ENCODE results near the gene TCTN3.

The TCTN3 gene, protein sequence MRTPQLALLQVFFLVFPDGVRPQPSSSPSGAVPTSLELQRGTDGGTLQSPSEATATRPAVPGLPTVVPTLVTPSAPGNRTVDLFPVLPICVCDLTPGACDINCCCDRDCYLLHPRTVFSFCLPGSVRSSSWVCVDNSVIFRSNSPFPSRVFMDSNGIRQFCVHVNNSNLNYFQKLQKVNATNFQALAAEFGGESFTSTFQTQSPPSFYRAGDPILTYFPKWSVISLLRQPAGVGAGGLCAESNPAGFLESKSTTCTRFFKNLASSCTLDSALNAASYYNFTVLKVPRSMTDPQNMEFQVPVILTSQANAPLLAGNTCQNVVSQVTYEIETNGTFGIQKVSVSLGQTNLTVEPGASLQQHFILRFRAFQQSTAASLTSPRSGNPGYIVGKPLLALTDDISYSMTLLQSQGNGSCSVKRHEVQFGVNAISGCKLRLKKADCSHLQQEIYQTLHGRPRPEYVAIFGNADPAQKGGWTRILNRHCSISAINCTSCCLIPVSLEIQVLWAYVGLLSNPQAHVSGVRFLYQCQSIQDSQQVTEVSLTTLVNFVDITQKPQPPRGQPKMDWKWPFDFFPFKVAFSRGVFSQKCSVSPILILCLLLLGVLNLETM

DNA sequence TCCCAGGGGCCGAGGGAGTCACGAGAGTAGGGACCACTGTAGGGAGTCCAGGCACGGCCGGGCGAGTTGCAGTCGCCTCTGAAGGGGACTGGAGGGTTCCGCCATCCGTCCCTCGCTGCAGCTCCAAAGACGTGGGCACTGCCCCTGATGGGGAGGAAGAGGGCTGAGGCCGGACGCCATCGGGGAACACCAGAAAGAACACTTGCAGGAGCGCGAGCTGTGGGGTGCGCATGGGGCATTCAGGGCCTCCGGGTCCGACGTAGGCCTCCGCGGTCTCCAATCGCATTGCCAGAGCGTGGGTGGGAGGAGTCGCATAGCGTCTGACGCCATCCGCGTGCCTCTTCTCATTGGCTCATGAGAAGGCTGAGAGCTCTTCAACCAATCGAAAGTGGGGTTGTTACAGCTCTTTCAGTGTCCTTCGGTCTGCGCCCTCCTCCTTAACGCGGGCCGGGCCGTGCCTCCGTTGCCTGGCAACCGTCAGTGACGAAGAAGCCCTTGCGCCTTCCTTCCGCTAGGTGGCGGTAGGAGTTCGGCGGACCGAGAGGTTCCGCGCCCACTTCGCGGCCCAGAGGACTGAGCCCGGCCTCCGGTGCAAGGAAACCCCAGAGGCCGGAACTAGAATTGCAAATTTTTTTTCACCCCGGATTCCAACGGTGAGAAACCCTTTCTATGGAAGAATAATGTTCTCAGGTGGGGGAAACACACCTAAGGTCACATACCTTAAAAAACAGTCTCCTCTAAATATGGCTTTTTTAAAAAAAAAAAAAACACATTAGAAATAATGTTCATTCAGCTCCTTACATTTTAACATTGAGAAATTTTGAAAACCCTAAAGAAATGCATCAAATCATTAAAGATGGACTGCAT, at the start of gene TCTN3:
TSS of gene TCTN3 (minus strand) at position 260 of the 867 bp plus-strand sequence. CDS start at position 232, 28 bp downstream.
- TF ChIP-seq GLIS3 (CRISPR knock-in tag; IDR thresholded peaks at IDR 0.05) (0 out of 2 replicates have a peak, but pooled peaks have one; percentile 30), OSR1 (CRISPR knock-in tag; IDR thresholded peaks at IDR 0.05) (no peak), TSHZ2 (CRISPR knock-in tag; IDR thresholded peaks at IDR 0.05) (peak; percentile 32; the same call in 1 of the 2 replicates), CSDC2 (CRISPR knock-in tag; IDR thresholded peaks at IDR 0.05) (no peak), ZNF8 (CRISPR knock-in tag; IDR thresholded peaks at IDR 0.05) (0 out of 2 replicates have a peak, but pooled peaks have one; percentile 21), ZFP3 (CRISPR knock-in tag; IDR thresholded peaks at IDR 0.05) (no peak), ZFP30 (CRISPR knock-in tag; IDR thresholded peaks at IDR 0.05) (no peak), BACH2 (CRISPR knock-in tag; IDR thresholded peaks at IDR 0.05; ENCODE audit: borderline replicate concordance) (no peak)

GRCh38 chr10:95742962-95743535, 49.3 kb upstream of the TCTN3 start:
- TF ChIP-seq ZNF70 (CRISPR knock-in tag; IDR thresholded peaks at IDR 0.05) (no peak), PATZ1 (CRISPR knock-in tag; IDR thresholded peaks at IDR 0.05; ENCODE audit: borderline replicate concordance) (no peak), ESRRG (CRISPR knock-in tag; IDR thresholded peaks at IDR 0.05) (no peak), BACH2 (CRISPR knock-in tag; IDR thresholded peaks at IDR 0.05; ENCODE audit: borderline replicate concordance) (no peak), GLIS3 (CRISPR knock-in tag; IDR thresholded peaks at IDR 0.05) (no peak), TOX (CRISPR knock-in tag; IDR thresholded peaks at IDR 0.05; ENCODE audit: borderline replicate concordance) (no peak), ZNF8 (CRISPR knock-in tag; IDR thresholded peaks at IDR 0.05) (no peak), SNAI2 (CRISPR knock-in tag; IDR thresholded peaks at IDR 0.05) (no peak), CSDC2 (CRISPR knock-in tag; IDR thresholded peaks at IDR 0.05) (no peak), TSHZ2 (CRISPR knock-in tag; IDR thresholded peaks at IDR 0.05) (no peak), ZFP3 (CRISPR knock-in tag; IDR thresholded peaks at IDR 0.05) (no peak), POU6F1 (CRISPR knock-in tag; IDR thresholded peaks at IDR 0.05; ENCODE audit: borderline replicate concordance, low read depth) (no peak), ZNF565 (CRISPR knock-in tag; conservative IDR thresholded peaks at IDR 0.05; ENCODE audit: low read depth) (no peak)
- TF ChIP-seq, protein P1, sequence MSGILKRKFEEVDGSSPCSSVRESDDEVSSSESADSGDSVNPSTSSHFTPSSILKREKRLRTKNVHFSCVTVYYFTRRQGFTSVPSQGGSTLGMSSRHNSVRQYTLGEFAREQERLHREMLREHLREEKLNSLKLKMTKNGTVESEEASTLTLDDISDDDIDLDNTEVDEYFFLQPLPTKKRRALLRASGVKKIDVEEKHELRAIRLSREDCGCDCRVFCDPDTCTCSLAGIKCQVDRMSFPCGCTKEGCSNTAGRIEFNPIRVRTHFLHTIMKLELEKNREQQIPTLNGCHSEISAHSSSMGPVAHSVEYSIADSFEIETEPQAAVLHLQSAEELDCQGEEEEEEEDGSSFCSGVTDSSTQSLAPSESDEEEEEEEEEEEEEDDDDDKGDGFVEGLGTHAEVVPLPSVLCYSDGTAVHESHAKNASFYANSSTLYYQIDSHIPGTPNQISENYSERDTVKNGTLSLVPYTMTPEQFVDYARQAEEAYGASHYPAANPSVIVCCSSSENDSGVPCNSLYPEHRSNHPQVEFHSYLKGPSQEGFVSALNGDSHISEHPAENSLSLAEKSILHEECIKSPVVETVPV (CRISPR knock-in tag; IDR thresholded peaks at IDR 0.05), result no peak
- no peak for ATAC-seq

More for the DNA sequence above, at the start of gene TCTN3:
- peak; percentile 99 for ATAC-seq

Measured in SK-N-SH treated with all-trans-retinoic acid at 6 μM for 48 hours (cell line).